ENCODE results near the gene FLYWCH1. TPM values are rescaled to one million over a fixed set of nuclear protein-coding genes. Genes with fewer than 3 reads are reported as not detected.

FLYWCH1 gene
- total and polyA plus RNA-seq, 9 of the 15 experiments (the other 6 are each of a cell fraction or from before 2014, with no cell fraction given) = 0.18 to 33.6 (median 11.3) TPM

DNA sequence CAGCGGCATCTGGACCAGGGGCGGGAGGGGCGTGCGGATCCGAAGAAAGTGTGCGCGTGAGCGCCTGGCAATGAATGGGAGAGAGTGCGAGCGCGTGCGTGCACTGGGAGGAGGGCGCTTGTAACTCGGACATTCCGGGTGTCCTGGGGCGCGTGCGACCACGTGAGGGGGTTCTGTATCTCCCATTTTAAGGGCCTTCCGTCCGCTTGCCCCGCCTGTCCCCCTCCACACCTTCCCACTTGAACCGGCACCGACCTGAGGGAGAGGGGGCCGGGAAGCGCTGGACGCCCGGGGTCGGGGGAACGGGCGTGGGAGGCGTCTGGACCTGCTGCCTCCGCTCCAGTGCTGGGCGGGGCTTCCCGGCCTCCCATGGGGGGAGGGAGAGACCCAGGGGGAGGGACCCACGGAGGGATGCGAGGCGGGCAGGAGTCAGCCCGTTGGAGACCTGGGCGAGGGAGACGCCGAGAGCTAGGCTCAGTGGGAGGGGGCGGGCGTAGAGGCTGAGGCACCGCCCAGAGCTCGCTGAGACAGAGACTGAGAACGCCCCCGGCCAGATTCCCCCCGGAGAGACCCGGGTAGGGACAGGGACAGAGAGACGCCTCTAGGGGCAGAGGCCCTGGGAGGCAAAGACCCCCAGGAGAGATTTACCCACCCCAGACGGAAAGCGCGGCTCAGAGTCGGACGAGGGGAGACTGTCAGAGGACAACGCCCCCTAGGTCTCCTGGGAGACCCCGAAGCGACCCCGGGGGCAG, 52.2 kb downstream of the FLYWCH1 start, which contains the start of gene KREMEN2 (continued):
- TF ChIP-seq RREB1 (CRISPR knock-in tag; IDR thresholded peaks at IDR 0.05) (no peak), ZC3H8 (IDR thresholded peaks at IDR 0.05) (no peak), POU5F1 (IDR thresholded peaks at IDR 0.05; ENCODE audit: borderline replicate concordance, low read depth, low read length, partially characterized antibody) (no peak), DPF2 (IDR thresholded peaks at IDR 0.05) (peak; percentile 31; the same call in 1 of the 2 replicates), NFATC3 (IDR thresholded peaks at IDR 0.05) (no peak), TOE1 (IDR thresholded peaks at IDR 0.05; ENCODE audit: borderline replicate concordance) (peak; percentile 60; the same call in 1 of the 2 replicates), TOE1 (CRISPR knock-in tag; IDR thresholded peaks at IDR 0.05; ENCODE audit: borderline replicate concordance, low read depth) (no peak), NFIC (IDR thresholded peaks at IDR 0.05) (0 out of 2 replicates have a peak, but pooled peaks have one; percentile 10), EP400 (IDR thresholded peaks at IDR 0.05) (peak; percentile 90; the same call in 1 of the 2 replicates), MTA3 (IDR thresholded peaks at IDR 0.05; ENCODE audit: borderline replicate concordance) (peak; percentile 26; the same call in 1 of the 2 replicates), ZBTB7A (IDR thresholded peaks at IDR 0.05; ENCODE audit: borderline replicate concordance, control insufficient read depth, low read depth, low read length) (peak; percentile 97), MCM2 (IDR thresholded peaks at IDR 0.05; ENCODE audit: low read depth) (no peak), CCNT2 (IDR thresholded peaks at IDR 0.05; ENCODE audit: borderline replicate concordance, extremely low read depth, insufficient read length, low read depth, low read length) (peak; percentile 54), TEAD1 (CRISPR knock-in tag; IDR thresholded peaks at IDR 0.05) (peak in 1 of 2 experiments; percentile 88; a peak in 1 of 4 replicates), MEF2D (tag; conservative IDR thresholded peaks at IDR 0.05; ENCODE audit: low read depth) (no peak), ZNF785 (CRISPR knock-in tag; IDR thresholded peaks at IDR 0.05) (no peak), CXXC5 (CRISPR knock-in tag; IDR thresholded peaks at IDR 0.05) (peak; percentile 68), ZFP1 (CRISPR knock-in tag; IDR thresholded peaks at IDR 0.05) (no peak), MNT (conservative IDR thresholded peaks at IDR 0.05) (peak; percentile 88 to 93)
- TF ChIP-seq, protein P1, sequence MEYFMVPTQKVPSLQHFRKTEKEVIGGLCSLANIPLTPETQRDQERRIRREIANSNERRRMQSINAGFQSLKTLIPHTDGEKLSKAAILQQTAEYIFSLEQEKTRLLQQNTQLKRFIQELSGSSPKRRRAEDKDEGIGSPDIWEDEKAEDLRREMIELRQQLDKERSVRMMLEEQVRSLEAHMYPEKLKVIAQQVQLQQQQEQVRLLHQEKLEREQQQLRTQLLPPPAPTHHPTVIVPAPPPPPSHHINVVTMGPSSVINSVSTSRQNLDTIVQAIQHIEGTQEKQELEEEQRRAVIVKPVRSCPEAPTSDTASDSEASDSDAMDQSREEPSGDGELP (CRISPR knock-in tag; IDR thresholded peaks at IDR 0.05; ENCODE audit: borderline replicate concordance) = peak; percentile 77

Data from K562 (cell line).